ENCODE measurements around the gene IQUB.

DNA sequence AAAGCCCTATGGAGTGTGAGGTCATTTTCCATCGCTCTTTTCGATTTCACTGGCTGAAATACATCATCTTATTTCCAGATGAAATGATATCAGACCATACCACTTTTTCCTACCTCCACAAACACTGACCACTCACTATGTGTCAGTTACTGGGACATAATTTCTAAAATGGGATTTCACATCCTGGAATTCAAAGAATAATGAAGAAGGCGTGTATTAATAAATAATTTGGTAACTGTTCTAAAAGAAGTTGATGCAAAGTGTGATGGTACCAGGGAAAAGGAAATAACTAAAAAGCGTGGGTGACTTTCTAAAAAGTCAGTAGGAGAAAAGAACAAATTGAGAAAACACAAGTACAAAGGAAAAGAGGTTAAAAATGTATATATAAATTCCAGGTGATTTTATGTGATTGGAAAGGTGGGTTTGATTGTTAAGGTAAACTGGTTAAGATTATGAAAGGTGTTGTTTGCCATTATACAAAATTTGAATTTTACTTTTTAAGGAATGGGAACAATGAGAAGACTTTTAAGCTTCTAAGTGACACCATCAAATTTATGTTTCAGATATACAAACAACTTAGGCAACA, 24.0 kb upstream of the IQUB start:
- no peak for TF ChIP-seq POLR2A (IDR thresholded peaks at IDR 0.05; ENCODE audit: low read length)
- TF ChIP-seq GATA1 (IDR thresholded peaks at IDR 0.05; ENCODE audit: low read depth, low read length): no peak
